Astrocyte of the cerebellum (primary cell): ENCODE results near the gene DLK2.

Experiments
- DNase-seq: peaks from one replicate; pipeline ENCODE4 v3.0.0-alpha.2; 2011; ENCODE audit warnings: low read depth
- H3K4me3 ChIP-seq: 2 replicates; pipeline ENCODE4 v1.5.1; 2011; ENCODE audit warnings: mild to moderate bottlenecking, low read depth, low read length, moderate library complexity
- in situ Hi-C: cut with HindIII; loops from 2 replicates; pipeline ENCODE4 v1.10.0; 2017; ENCODE audit warnings: low sequenced_read_pairs
- TF ChIP-seq, protein P1 (sequence below): IDR thresholded peaks from 2 replicates; pipeline ENCODE4 v1.5.1; 2012; ENCODE audit warnings: low read length, low read depth, moderate library complexity, mild to moderate bottlenecking; ENCODE audit errors: missing control alignments

DLK2 gene

GRCh38 chr6:43407296-43407695 is 48.1 kb downstream of the DLK2 start:
- in situ Hi-C loops: no loop called here
- TF ChIP-seq, protein P1, sequence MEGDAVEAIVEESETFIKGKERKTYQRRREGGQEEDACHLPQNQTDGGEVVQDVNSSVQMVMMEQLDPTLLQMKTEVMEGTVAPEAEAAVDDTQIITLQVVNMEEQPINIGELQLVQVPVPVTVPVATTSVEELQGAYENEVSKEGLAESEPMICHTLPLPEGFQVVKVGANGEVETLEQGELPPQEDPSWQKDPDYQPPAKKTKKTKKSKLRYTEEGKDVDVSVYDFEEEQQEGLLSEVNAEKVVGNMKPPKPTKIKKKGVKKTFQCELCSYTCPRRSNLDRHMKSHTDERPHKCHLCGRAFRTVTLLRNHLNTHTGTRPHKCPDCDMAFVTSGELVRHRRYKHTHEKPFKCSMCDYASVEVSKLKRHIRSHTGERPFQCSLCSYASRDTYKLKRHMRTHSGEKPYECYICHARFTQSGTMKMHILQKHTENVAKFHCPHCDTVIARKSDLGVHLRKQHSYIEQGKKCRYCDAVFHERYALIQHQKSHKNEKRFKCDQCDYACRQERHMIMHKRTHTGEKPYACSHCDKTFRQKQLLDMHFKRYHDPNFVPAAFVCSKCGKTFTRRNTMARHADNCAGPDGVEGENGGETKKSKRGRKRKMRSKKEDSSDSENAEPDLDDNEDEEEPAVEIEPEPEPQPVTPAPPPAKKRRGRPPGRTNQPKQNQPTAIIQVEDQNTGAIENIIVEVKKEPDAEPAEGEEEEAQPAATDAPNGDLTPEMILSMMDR: no peak
- no peak for DNase-seq
- no peak overlapping the region for H3K4me3 ChIP-seq

DNA sequence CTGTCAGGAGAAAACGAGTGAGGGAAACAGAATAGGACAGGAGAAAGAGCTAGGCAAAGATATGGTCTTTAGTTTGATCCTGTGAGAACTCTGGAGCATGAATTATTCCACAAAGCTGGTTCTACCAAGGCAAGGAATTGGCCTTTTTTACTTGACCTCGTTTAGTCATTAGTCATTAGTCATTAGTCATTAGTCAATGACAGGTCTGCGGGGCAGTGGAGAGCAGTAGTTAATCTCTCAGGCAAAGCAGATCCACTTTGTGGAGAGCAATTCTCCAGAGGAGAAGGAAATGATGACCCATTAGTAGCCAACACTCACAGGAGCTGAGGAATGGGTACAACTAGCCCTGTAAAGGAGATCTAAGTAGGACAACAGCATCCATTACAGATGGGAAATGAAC is 50.0 kb downstream of the DLK2 start:
- TF ChIP-seq, protein P1: no peak
- no peak overlapping the region for H3K4me3 ChIP-seq
- DNase-seq: no peak
- in situ Hi-C loops: no loop called here

DNA sequence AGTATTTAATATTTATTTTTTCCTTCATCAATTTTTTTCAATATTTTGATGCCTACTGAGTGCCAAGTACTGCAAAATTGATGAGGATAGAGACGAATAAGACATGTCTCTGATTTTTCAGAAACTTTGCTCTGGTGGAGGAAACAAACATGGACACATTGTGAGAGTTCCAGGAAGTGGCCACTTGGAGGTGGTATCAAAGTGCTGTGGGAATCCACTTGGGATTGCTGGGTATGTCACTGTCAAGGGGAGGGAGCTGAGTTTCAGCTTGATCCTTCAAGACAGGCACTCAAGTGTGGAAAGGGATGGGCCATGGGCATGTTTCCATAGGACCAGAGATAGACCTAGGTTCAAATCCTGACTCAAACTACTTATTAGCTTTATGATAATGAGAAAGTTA is 52.5 kb downstream of the DLK2 start:
- TF ChIP-seq, protein P1: peak; percentile 11
- in situ Hi-C loops: no loop called here
- no peak overlapping the region for H3K4me3 ChIP-seq
- DNase-seq: no peak

- TF ChIP-seq, protein P1: no peak
- no peak for DNase-seq
- in situ Hi-C loops: no loop called here
- H3K4me3 ChIP-seq: no peak overlapping the region
Observed at GRCh38 chr6:43401730-43402129, 53.6 kb downstream of the DLK2 start.
